ENCODE results near the gene CLDN10.

Gene CLDN10

GRCh38 chr13:95601906-95602305 is 49.4 kb downstream of the CLDN10 start:
- DNase-seq (ENCODE audit: low read depth in 3 of 3): no peak

- DNase-seq (ENCODE audit: low read depth in 3 of 3): no peak
Observed at GRCh38 chr13:95603887-95604555, 51.5 kb downstream of the CLDN10 start.

- DNase-seq (ENCODE audit: low read depth in 3 of 3): no peak
Observed at GRCh38 chr13:95604556-95604915, 52.0 kb downstream of the CLDN10 start.

- DNase-seq (ENCODE audit: low read depth in 3 of 3): no peak
Observed at GRCh38 chr13:95605448-95606125, 53.1 kb downstream of the CLDN10 start.

GRCh38 chr13:95607366-95607765 is 54.8 kb downstream of the CLDN10 start:
- DNase-seq (ENCODE audit: low read depth in 3 of 3): no peak

GRCh38 chr13:95608640-95609323 is 56.3 kb downstream of the CLDN10 start:
- no peak for DNase-seq (ENCODE audit: low read depth in 3 of 3)

GRCh38 chr13:95614641-95615245 is 62.2 kb downstream of the CLDN10 start:
- DNase-seq (ENCODE audit: low read depth in 3 of 3): no peak

- DNase-seq (ENCODE audit: low read depth in 3 of 3): no peak
Observed at GRCh38 chr13:95615539-95615938, 63.0 kb downstream of the CLDN10 start.

GRCh38 chr13:95620030-95620824 is 67.7 kb downstream of the CLDN10 start:
- DNase-seq (ENCODE audit: low read depth in 3 of 3): no peak

- no peak for DNase-seq (ENCODE audit: low read depth in 3 of 3)
Observed at GRCh38 chr13:95620825-95621498, 68.4 kb downstream of the CLDN10 start.

GRCh38 chr13:95623141-95623540 is 70.6 kb downstream of the CLDN10 start:
- DNase-seq (ENCODE audit: low read depth in 3 of 3): no peak

- no peak for DNase-seq (ENCODE audit: low read depth in 3 of 3)
Observed at GRCh38 chr13:95624020-95624419, 71.5 kb downstream of the CLDN10 start.

GRCh38 chr13:95626768-95627167 is 74.2 kb downstream of the CLDN10 start:
- no peak for DNase-seq (ENCODE audit: low read depth in 3 of 3)

- no peak for DNase-seq (ENCODE audit: low read depth in 3 of 3)
Observed at GRCh38 chr13:95627590-95627989, 75.1 kb downstream of the CLDN10 start.

- DNase-seq (ENCODE audit: low read depth in 3 of 3): no peak
Observed at GRCh38 chr13:95628488-95628887, 76.0 kb downstream of the CLDN10 start.

GRCh38 chr13:95629071-95629470 is 76.6 kb downstream of the CLDN10 start:
- no peak for DNase-seq (ENCODE audit: low read depth in 3 of 3)

Measured in stimulated activated CD4-positive, alpha-beta T cell treated with anti-CD3 and anti-CD28 coated beads, TNF-alpha, amount 100 ng/mL, for 48 hours (primary cell).